Caco-2 (cell line): ENCODE measurements around the gene GSDME. TPM values are rescaled to one million over a fixed set of nuclear protein-coding genes. Genes with fewer than 3 reads are reported as not detected.
A peak's percentile ranks its signal among the peaks of the same experiment; 100 is the strongest.

Source experiments
- BruUV-seq: library from RNA; stranded (reverse); fragments of 400-500 nt; replicated peaks from 2 replicates; lab custom pipeline; 2021; lab: Mats Ljungman, UMichigan
- CTCF ChIA-PET: fragments of 300-600 bp; sonication (Branson Sonifier 250); formaldehyde crosslinking; loops from one replicate; lab custom pipeline; 2022; ENCODE audit warnings: antibody characterized with exemption; lab: Charles Lee
- POLR2A ChIA-PET: fragments of 300-600 bp; sonication (Branson Sonifier 250); formaldehyde crosslinking; loops from one replicate; lab custom pipeline; 2022; ENCODE audit warnings: antibody characterized with exemption; lab: Charles Lee
- DNase-seq, 2 experiments: peaks; one replicate each; pipeline versions ENCODE4 v3.0.0 to v3.0.0-alpha.2; 2020 to 2022
- H3K27me3 ChIP-seq: replicated peaks from 2 replicates; pipeline ENCODE4 v1.6.0; 2011; ENCODE audit warnings: low read length; ENCODE audit not compliant: control insufficient read depth, insufficient read depth
- H3K36me3 ChIP-seq: 2 replicates; pipeline ENCODE4 v1.5.1; 2011; ENCODE audit warnings: low read length; ENCODE audit not compliant: control insufficient read depth, insufficient read depth
- H3K4me1 ChIP-seq: fragments of 250-450 bp; sonication (Bioruptor Pico); 2 replicates; pipeline ENCODE4 v1.5.1; 2020; ENCODE audit warnings: mild to moderate bottlenecking
- H3K4me3 ChIP-seq: 2 replicates; pipeline ENCODE4 v1.5.1; 2011; ENCODE audit warnings: low read depth, mild to moderate bottlenecking, control low read depth, low read length
- H3K9me3 ChIP-seq: fragments of 250-450 bp; sonication (Bioruptor Pico); 2 replicates; pipeline ENCODE4 v1.5.1; 2020; ENCODE audit warnings: mild to moderate bottlenecking, moderate library complexity
- H3K27ac Mint-ChIP-seq: one replicate; pipeline ENCODE4 v1.8.0; 2022; ENCODE audit warnings: mixed read lengths; ENCODE audit not compliant: unreplicated experiment
- H3K27me3 Mint-ChIP-seq: one replicate; pipeline ENCODE4 v1.8.0; 2022; ENCODE audit warnings: mixed read lengths; ENCODE audit not compliant: insufficient read depth, unreplicated experiment
- H3K36me3 Mint-ChIP-seq: one replicate; pipeline ENCODE4 v1.8.0; 2022; ENCODE audit warnings: mild to moderate bottlenecking, mixed read lengths; ENCODE audit not compliant: insufficient read depth, unreplicated experiment
- H3K4me1 Mint-ChIP-seq: one replicate; pipeline ENCODE4 v1.8.0; 2022; ENCODE audit warnings: low read depth, mixed read lengths; ENCODE audit not compliant: unreplicated experiment
- H3K4me3 Mint-ChIP-seq: one replicate; pipeline ENCODE4 v1.8.0; 2022; ENCODE audit warnings: mild to moderate bottlenecking, moderate library complexity, mixed read lengths; ENCODE audit not compliant: unreplicated experiment
- H3K9me3 Mint-ChIP-seq: one replicate; pipeline ENCODE4 v1.8.0; 2022; ENCODE audit warnings: mixed read lengths; ENCODE audit not compliant: unreplicated experiment
- CTCF ChIP-seq, 2 experiments: fragments of 200-600 bp in 1 of 2; IDR thresholded peaks; 1 replicate in 1 of 2; 2 replicates in 1 of 2; pipeline versions ENCODE4 v1.5.1 to v1.8.0; 2011 to 2022; ENCODE audit warnings: antibody characterized with exemption in 1 of 2, control low read depth in 1 of 2, inconsistent platforms in 1 of 2, low read depth in 1 of 2, low read length in 1 of 2, mild to moderate bottlenecking in 1 of 2, moderate library complexity in 1 of 2; ENCODE audit not compliant: insufficient read depth in 1 of 2, severe bottlenecking in 1 of 2, unreplicated experiment in 1 of 2
- intact Hi-C: fragments of 100-400 bp; cut with micrococcal nuclease; formaldehyde crosslinking; loops from one replicate; pipeline ENCODE4 v1.10.0; 2022; ENCODE audit not compliant: unreplicated experiment
- total RNA-seq: library from RNA; stranded (reverse); gene quantifications from 2 replicates; pipeline ENCODE4 v1.2.3, GENCODE V29; 2022

The GSDME gene
- total RNA-seq, 1 experiment from 2014 or later = 35.2 TPM

- POLR2A ChIA-PET = no interaction called here
- Histone ChIP-seq H3K36me3 (peaks cover 2% of the 10 kb centered on the region), H3K9me3 (no peaks in the 10 kb centered on the region), H3K4me3 (no peak overlapping the region), H3K4me1 (peaks cover 8% of the 10 kb centered on the region), H3K27me3 (no peaks in the 10 kb centered on the region)
- CTCF ChIA-PET = no interaction called here
- no peak overlapping the region for H3K27ac Mint-ChIP-seq
- no peak for TF ChIP-seq CTCF (IDR thresholded peaks at IDR 0.05; ENCODE audit: insufficient read depth in 1 of 2, low read depth in 1 of 2, low read length in 1 of 2, severe bottlenecking in 1 of 2, unreplicated experiment in 1 of 2)
- H3K9me3 Mint-ChIP-seq = no peaks in the 10 kb centered on the region
- no TSS peak for BruUV-seq
- DNase-seq = peak in 1 of 2 experiments; percentile 12
- intact Hi-C loops = no loop called here
- H3K36me3 Mint-ChIP-seq = no peaks in the 10 kb centered on the region
- H3K4me1 Mint-ChIP-seq = peaks cover under 1% of the 10 kb centered on the region
- H3K27me3 Mint-ChIP-seq = no peaks in the 10 kb centered on the region
- no peak overlapping the region for H3K4me3 Mint-ChIP-seq
Observed at GRCh38 chr7:24728121-24728500, 29.2 kb downstream of the GSDME start.

GRCh38 chr7:24727154-24728120 lies 29.8 kb downstream of the GSDME start:
- no peaks in the 10 kb centered on the region for H3K4me1 Mint-ChIP-seq
- H3K36me3 Mint-ChIP-seq = no peaks in the 10 kb centered on the region
- no peaks in the 10 kb centered on the region for H3K27me3 ChIP-seq
- POLR2A ChIA-PET = interaction anchor here (0.6 kb wide), 1 partner anchor 219 kb away, joined by 3 read pairs; no protein-coding TSS in a partner anchor
- no peaks in the 10 kb centered on the region for H3K9me3 Mint-ChIP-seq
- peak in 1 of 2 experiments; percentile 25 for DNase-seq
- intact Hi-C loops = no loop called here
- H3K27me3 Mint-ChIP-seq = no peaks in the 10 kb centered on the region
- H3K4me1 ChIP-seq = peaks cover 2% of the 10 kb centered on the region
- H3K27ac Mint-ChIP-seq = no peak overlapping the region
- no peaks in the 10 kb centered on the region for H3K9me3 ChIP-seq
- no peak overlapping the region for H3K4me3 ChIP-seq
- no peak overlapping the region for H3K4me3 Mint-ChIP-seq
- no peak for TF ChIP-seq CTCF (IDR thresholded peaks at IDR 0.05; ENCODE audit: insufficient read depth in 1 of 2, low read depth in 1 of 2, low read length in 1 of 2, severe bottlenecking in 1 of 2, unreplicated experiment in 1 of 2)
- H3K36me3 ChIP-seq = peaks cover 2% of the 10 kb centered on the region
- no TSS peak for BruUV-seq
- CTCF ChIA-PET = interaction anchor here (0.7 kb wide), 1 partner anchor 409 kb away, joined by 4 read pairs; no protein-coding TSS in a partner anchor

DNA sequence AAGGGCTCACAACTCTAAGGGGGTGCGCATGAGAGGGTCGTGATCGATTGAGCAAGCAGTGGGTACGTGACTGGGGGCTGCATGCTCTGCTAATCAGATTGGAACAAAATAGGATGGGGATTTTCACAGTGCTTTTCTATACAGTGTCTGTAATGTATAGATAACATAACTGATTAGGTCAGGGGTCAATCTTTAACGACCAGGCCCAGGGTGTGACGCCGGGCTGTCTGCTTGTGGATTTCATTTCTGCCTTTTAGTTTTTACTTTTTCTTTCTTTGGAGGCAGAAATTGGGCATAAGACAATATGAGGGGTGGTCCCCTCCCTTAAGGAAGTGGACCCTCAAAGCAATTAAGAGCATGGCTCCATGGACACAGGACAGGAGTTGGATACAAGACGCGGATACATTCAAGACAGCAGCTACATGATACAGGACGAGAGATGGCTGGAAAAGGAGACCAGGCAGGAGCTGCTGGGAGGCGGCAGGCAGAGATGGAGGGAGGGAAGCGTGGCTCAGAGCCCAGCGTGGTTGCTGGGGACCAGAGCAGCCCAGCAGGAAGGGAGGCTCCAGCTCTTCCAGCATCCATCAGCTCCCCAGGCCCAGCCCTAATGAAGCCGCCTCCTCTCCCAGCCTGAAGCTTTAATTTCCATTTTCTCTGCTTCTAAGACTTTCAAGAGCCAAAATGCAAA lies 31.6 kb downstream of the GSDME start:
- no TSS peak for BruUV-seq
- intact Hi-C loops = no loop called here
- Histone ChIP-seq H3K27me3 (no peaks in the 10 kb centered on the region), H3K9me3 (no peaks in the 10 kb centered on the region), H3K4me1 (no peaks in the 10 kb centered on the region), H3K4me3 (no peak overlapping the region), H3K36me3 (peaks cover 2% of the 10 kb centered on the region)
- Mint-ChIP-seq H3K4me3 (no peak overlapping the region), H3K4me1 (peaks cover 6% of the 10 kb centered on the region), H3K27ac (no peak overlapping the region), H3K9me3 (no peaks in the 10 kb centered on the region), H3K27me3 (no peaks in the 10 kb centered on the region), H3K36me3 (no peaks in the 10 kb centered on the region)
- TF ChIP-seq CTCF (IDR thresholded peaks at IDR 0.05; ENCODE audit: insufficient read depth in 1 of 2, low read depth in 1 of 2, low read length in 1 of 2, severe bottlenecking in 1 of 2, unreplicated experiment in 1 of 2) = no peak
- CTCF ChIA-PET = no interaction called here
- DNase-seq = peak in 1 of 2 experiments; percentile 12
- POLR2A ChIA-PET = interaction anchor here (0.7 kb wide), 1 partner anchor 351 kb away, joined by 3 read pairs; no protein-coding TSS in a partner anchor
